ENCODE measurements around the gene MAGEE1. TPM values are rescaled to one million over a fixed set of nuclear protein-coding genes. Genes with fewer than 3 reads are reported as not detected.

Gene MAGEE1, protein sequence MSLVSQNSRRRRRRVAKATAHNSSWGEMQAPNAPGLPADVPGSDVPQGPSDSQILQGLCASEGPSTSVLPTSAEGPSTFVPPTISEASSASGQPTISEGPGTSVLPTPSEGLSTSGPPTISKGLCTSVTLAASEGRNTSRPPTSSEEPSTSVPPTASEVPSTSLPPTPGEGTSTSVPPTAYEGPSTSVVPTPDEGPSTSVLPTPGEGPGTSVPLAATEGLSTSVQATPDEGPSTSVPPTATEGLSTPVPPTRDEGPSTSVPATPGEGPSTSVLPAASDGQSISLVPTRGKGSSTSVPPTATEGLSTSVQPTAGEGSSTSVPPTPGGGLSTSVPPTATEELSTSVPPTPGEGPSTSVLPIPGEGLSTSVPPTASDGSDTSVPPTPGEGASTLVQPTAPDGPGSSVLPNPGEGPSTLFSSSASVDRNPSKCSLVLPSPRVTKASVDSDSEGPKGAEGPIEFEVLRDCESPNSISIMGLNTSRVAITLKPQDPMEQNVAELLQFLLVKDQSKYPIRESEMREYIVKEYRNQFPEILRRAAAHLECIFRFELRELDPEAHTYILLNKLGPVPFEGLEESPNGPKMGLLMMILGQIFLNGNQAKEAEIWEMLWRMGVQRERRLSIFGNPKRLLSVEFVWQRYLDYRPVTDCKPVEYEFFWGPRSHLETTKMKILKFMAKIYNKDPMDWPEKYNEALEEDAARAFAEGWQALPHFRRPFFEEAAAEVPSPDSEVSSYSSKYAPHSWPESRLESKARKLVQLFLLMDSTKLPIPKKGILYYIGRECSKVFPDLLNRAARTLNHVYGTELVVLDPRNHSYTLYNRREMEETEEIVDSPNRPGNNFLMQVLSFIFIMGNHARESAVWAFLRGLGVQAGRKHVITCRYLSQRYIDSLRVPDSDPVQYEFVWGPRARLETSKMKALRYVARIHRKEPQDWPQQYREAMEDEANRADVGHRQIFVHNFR
- 2.2 TPM for total RNA-seq
- long read RNA-seq, result 0 reads

DNA sequence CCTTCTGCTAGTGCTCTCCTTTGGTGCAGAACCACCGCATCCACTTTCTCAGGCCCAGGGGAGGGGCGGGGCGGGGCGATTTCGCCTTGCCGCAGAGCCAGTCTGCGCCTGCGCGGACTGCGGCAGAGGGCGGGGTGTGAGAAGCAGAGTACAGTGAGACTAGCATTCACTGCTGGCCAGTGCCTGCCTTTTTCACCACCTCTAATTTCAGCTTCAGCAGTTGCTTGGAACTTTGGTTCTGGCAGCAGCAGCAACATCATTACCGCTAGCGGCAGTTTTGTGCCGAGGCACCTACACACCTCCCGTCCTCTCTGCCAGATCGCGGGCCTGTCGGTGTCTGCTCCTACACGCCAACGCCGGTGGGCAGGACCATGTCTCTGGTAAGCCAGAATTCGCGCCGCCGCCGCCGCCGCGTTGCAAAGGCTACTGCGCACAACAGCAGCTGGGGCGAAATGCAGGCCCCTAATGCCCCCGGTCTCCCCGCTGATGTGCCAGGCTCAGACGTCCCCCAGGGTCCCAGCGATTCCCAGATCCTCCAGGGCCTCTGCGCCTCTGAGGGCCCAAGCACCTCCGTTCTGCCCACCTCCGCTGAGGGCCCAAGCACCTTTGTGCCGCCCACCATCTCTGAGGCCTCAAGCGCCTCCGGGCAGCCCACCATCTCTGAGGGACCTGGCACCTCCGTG lies at the start of gene MAGEE1:
TSS of gene MAGEE1 (plus strand) at position 151 of the 683 bp plus-strand sequence. CDS start at position 372, 221 bp downstream.
- ATAC-seq, result peak; percentile 97
- intact Hi-C loops (cut with DNase I), result no loop called here
- DNase-seq (ENCODE audit: missing footprints), result peak; percentile 80

- intact Hi-C loops (cut with DNase I), result no loop called here
Observed at GRCh38 chrX:76398970-76399369, 28.5 kb upstream of the MAGEE1 start.

DNA sequence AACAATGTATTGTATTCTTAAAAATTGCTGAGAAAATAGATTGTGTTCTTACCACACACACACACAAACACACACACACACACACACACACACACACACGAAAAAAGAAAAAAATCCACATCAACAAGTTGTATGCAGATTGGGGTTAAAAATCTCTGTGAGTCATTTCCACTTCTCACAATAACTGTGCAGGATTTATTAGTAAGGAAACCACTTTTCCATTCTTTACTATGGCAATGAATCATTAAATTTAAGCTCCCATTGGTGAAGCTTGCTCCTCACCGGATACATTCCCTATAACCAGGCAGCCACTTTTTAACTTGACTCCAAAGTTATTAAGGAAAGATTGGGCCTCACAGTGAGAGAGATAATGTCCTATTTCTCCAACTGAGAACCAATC lies 19.7 kb upstream of the MAGEE1 start:
- no peak for ATAC-seq
- DNase-seq (ENCODE audit: missing footprints), result no peak
- intact Hi-C loops (cut with DNase I), result no loop called here

More at GRCh38 chrX:76398970-76399369, 28.5 kb upstream of the MAGEE1 start:
- no peak for DNase-seq (ENCODE audit: missing footprints)
- no peak for ATAC-seq

DNA sequence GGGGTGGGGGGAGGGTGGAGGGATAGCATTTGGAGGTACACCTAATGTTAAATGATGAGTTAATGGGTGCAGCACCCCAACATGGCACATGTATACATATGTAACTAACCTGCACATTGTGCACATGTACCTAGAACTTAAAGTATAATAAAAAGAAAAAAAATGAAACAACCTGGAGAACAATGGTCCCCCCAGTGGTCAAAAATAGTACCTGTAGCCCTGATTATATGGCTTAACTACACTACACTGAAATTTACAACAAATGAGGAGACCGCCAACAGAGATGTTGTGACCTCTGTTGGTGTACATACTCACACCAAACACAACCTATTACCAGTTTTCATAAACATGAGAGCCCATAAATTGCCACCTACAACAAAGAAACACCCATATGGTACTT lies 7.3 kb upstream of the MAGEE1 start:
- DNase-seq (ENCODE audit: missing footprints) (no peak), ATAC-seq (no peak)
- intact Hi-C loops (cut with DNase I), result no loop called here

DNA sequence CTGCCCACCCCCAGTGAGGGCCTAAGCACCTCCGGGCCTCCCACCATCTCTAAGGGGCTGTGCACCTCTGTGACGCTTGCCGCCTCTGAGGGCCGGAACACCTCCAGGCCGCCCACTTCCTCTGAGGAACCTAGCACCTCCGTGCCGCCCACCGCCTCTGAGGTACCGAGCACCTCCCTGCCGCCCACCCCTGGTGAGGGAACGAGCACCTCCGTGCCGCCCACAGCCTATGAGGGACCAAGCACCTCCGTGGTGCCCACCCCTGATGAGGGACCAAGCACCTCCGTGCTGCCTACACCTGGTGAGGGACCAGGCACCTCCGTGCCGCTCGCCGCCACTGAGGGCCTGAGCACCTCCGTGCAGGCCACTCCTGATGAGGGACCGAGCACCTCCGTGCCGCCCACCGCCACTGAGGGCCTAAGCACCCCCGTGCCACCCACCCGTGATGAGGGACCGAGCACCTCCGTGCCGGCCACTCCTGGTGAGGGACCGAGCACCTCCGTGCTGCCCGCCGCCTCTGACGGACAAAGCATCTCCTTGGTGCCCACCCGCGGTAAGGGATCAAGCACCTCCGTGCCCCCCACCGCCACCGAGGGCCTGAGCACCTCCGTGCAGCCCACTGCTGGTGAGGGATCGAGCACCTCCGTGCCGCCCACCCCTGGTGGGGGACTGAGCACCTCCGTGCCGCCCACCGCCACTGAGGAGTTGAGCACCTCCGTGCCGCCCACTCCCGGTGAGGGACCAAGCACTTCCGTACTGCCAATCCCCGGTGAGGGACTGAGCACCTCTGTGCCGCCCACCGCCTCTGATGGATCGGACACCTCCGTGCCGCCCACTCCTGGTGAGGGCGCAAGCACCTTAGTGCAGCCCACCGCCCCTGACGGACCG lies 977 bp downstream of the MAGEE1 start:
- DNase-seq (ENCODE audit: missing footprints) (peak; percentile 42), ATAC-seq (peak; percentile 6)
- intact Hi-C loops (cut with DNase I), result no loop called here

DNA sequence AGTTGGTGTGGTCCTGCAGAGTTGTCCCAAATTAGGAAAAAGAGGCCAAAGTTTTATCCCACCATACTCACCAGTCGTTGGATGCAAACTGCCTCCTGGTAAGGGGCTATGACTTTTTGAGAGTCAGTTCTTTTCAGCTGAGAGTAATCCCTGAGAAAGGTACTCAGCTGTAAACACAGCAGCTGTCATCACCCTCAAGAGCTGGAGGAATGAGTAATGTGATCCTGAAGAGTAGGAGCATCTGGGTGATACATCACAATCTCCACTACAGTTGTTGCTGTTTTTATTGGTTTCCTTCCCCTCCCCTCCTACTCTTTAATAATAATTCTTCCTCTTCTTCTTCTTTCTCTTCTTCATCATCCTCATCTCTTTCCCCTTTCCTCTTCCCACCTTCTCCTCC lies 5.7 kb downstream of the MAGEE1 start:
- intact Hi-C loops (cut with DNase I), result no loop called here
- ATAC-seq (no peak), DNase-seq (ENCODE audit: missing footprints) (no peak)

GRCh38 chrX:76434103-76434741 lies 6.7 kb downstream of the MAGEE1 start:
- DNase-seq (ENCODE audit: missing footprints) (no peak), ATAC-seq (no peak)
- intact Hi-C loops (cut with DNase I), result no loop called here

- no peak for ATAC-seq
- intact Hi-C loops (cut with DNase I), result no loop called here
- no peak for DNase-seq (ENCODE audit: missing footprints)
Observed at GRCh38 chrX:76439188-76439587, 11.7 kb downstream of the MAGEE1 start.

- ATAC-seq (no peak), DNase-seq (ENCODE audit: missing footprints) (no peak)
- intact Hi-C loops (cut with DNase I), result loop anchor here (2.0 kb wide), 1 partner anchor 175 kb away; no protein-coding TSS in a partner anchor
Observed at GRCh38 chrX:76453737-76454406, 26.4 kb downstream of the MAGEE1 start.

DNA sequence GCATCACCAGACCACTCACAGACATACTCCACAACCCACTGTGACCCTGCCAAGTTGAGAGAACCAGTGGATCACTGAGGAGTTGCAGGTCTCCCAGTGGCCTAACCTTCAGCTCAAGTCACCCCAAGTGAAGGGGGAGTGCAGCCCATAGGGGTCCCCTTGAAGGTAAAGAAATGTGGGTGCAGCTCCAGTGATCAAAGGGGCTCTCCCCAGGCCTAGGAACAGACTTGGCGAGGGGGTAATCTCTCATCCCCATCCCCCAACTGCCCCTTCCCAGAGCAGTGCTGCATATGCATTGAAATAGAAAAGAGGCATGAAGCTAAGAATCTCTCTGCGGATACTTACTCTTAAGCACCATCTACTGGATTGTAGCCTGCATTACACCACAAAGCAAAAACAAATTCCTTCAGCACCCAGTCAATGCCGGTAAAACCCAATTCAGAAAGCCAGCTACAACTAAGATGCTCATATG lies 27.0 kb downstream of the MAGEE1 start:
- intact Hi-C loops (cut with DNase I), result loop anchor here (2.0 kb wide), 1 partner anchor 176 kb away; no protein-coding TSS in a partner anchor
- DNase-seq (ENCODE audit: missing footprints) (no peak), ATAC-seq (no peak)

DNA sequence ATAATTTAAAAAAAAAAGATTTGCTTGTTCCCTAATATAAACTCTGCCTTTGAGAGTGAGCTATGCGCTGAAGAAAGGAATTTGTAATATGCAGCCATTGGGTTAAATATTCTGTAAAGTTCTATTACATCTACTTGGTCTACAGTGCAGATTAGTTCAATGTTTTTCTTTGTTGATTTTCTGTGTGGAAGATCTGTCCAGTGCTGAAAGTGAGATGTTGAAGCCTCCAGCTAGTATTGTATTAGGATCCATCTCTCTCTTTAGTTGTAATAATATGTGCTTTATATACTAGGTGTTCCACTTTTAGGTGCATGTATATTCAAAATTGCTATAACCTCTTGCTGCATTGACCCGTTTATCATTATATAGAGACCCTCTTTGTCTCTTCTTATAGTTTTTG lies 49.8 kb downstream of the MAGEE1 start:
- DNase-seq (ENCODE audit: missing footprints), result no peak
- intact Hi-C loops (cut with DNase I), result no loop called here

More for the DNA sequence above, 49.8 kb downstream of the MAGEE1 start:
- ATAC-seq, result no peak
